ENCODE results near the gene RBM39. TPM values are rescaled to one million over a fixed set of nuclear protein-coding genes. Genes with fewer than 3 reads are reported as not detected.

The RBM39 gene
- total and polyA plus RNA-seq, 10 of the 15 experiments (the other 5 are each of a cell fraction or from before 2014, with no cell fraction given), result 135 to 280 (median 217) TPM

DNA sequence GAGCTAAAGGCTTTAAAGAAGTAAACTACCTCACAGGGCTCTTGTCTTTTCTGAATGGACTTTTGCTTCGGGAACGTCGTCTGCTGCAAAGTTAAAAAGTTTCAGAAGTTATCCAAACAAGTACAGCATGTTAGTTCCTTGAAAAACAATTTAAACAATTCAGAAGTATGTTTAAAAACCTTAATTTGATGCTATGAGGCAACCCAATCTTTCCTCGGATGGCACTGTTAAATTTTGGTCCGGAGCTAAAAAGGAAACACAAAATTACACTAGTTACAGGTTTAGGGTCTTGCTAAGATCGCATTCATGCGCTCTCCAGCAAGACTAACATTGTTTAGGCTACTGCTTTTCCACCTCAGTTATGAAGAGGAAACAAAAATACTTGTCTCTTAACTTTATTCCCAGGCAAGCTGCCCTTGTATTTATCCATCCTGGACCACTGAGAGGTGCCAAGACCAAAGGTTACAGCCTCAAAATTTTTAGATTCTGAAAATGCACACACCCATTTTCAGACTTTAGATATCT is 12.7 kb downstream of the RBM39 start:
- CTCF ChIA-PET, result interaction anchor here (1.9 kb wide), 1 partner anchor 10 kb away, joined by 9 read pairs; no protein-coding TSS in a partner anchor
- no peak overlapping the region for H3K9ac ChIP-seq (ENCODE audit: control insufficient read depth, insufficient read depth, low read length)
- H3K4me3 ChIP-seq, result no peak overlapping the region
- POLR2A ChIA-PET, result interaction anchor here (0.6 to 2.8 kb wide), 3 partner anchors 10 to 63 kb away, joined by 3 to 15 read pairs (median 12); partner anchors contain the start of gene RBM39
- DNase-seq (ENCODE audit: low read depth, low spot score) (no peak), ATAC-seq (no peak), FAIRE-seq (no peak)
- H3K27me3 ChIP-seq (replicated peaks in 1 of 2; ENCODE audit: control insufficient read depth in 2 of 2, insufficient read depth in 2 of 2, low read length in 1 of 2), result no peaks in the 10 kb centered on the region
- no TSS peak for BruUV-seq (replicated peaks)
- no peak overlapping the region for H3K4me2 ChIP-seq (ENCODE audit: control insufficient read depth, insufficient read depth)
- RAD21 ChIA-PET (ENCODE audit: unreplicated experiment), result no interaction called here
- in situ Hi-C loops (cut with MboI) (no loop called here), intact Hi-C loops (cut with micrococcal nuclease; ENCODE audit: unreplicated experiment) (no loop called here)
- H4K20me1 ChIP-seq (ENCODE audit: control insufficient read depth, insufficient read depth), result peaks cover 22% of the 10 kb centered on the region
- no peak overlapping the region for H2AFZ ChIP-seq (ENCODE audit: control insufficient read depth, low read depth, low read length)
- no peak overlapping the region for H3K27ac ChIP-seq (ENCODE audit: control insufficient read depth, insufficient read depth)
- WGBS (ENCODE audit: insufficient coverage, insufficient replicate concordance, low lambda C conversion rate, missing lambda C conversion rate), result 97% methylated on average over 7 of the region's 7 CpGs
- H3K79me2 ChIP-seq (ENCODE audit: control insufficient read depth, insufficient read depth, low read length), result peaks cover 74% of the 10 kb centered on the region
- SMC1A ChIA-PET (ENCODE audit: uncharacterized antibody, unreplicated experiment), result interaction anchor here (1.0 to 2.0 kb wide), 3 partner anchors 10 to 40 kb away, joined by 3 to 8 read pairs (median 7); no protein-coding TSS in a partner anchor
- no peaks in the 10 kb centered on the region for H3K4me1 ChIP-seq (ENCODE audit: control insufficient read depth, insufficient read depth, low read length)
- peaks cover 13 to 40% of the 10 kb centered on the region in 2 experiments for H3K36me3 ChIP-seq (ENCODE audit: control insufficient read depth in 2 of 2, insufficient read depth in 2 of 2, low read length in 1 of 2)
- H3K9me3 ChIP-seq (replicated peaks; ENCODE audit: control insufficient read depth, insufficient read depth, low read length), result no peaks in the 10 kb centered on the region
- TF ChIP-seq PAX8 (IDR thresholded peaks at IDR 0.05) (no peak), POLR2AphosphoS5 (IDR thresholded peaks at IDR 0.05; ENCODE audit: low read length) (peak; percentile 63)

- H3K79me2 ChIP-seq (ENCODE audit: control insufficient read depth, insufficient read depth, low read length), result peaks cover 56% of the 10 kb centered on the region
- POLR2A ChIA-PET, result interaction anchor here (0.6 to 2.8 kb wide), 4 partner anchors 8 to 22 kb away, joined by 3 to 15 read pairs (median 4); no protein-coding TSS in a partner anchor
- H3K27ac ChIP-seq (ENCODE audit: control insufficient read depth, insufficient read depth), result no peak overlapping the region
- FAIRE-seq (no peak), ATAC-seq (no peak), DNase-seq (ENCODE audit: low read depth, low spot score) (no peak)
- SMC1A ChIA-PET (ENCODE audit: uncharacterized antibody, unreplicated experiment), result interaction anchor here (0.6 to 1.1 kb wide), 3 partner anchors 19 to 126 kb away, joined by 3 read pairs; no protein-coding TSS in a partner anchor
- RAD21 ChIA-PET (ENCODE audit: unreplicated experiment), result no interaction called here
- peaks cover 20 to 42% of the 10 kb centered on the region in 2 experiments for H3K36me3 ChIP-seq (ENCODE audit: control insufficient read depth in 2 of 2, insufficient read depth in 2 of 2, low read length in 1 of 2)
- CTCF ChIA-PET, result interaction anchor here (0.5 to 1.9 kb wide), 3 partner anchors 12 to 249 kb away, joined by 3 to 9 read pairs (median 5); partner anchors contain the start of gene RBM39
- peaks cover 21% of the 10 kb centered on the region; the same call in 1 of the 2 replicates for H4K20me1 ChIP-seq (ENCODE audit: control insufficient read depth, insufficient read depth)
- no peaks in the 10 kb centered on the region for H3K4me1 ChIP-seq (ENCODE audit: control insufficient read depth, insufficient read depth, low read length)
- no peak overlapping the region for H3K9ac ChIP-seq (ENCODE audit: control insufficient read depth, insufficient read depth, low read length)
- WGBS (ENCODE audit: insufficient coverage, insufficient replicate concordance, low lambda C conversion rate, missing lambda C conversion rate), result 96% methylated on average over 19 of the region's 20 CpGs
- H3K9me3 ChIP-seq (replicated peaks; ENCODE audit: control insufficient read depth, insufficient read depth, low read length), result no peaks in the 10 kb centered on the region
- H2AFZ ChIP-seq (ENCODE audit: control insufficient read depth, low read depth, low read length), result no peak overlapping the region
- in situ Hi-C loops (cut with MboI) (no loop called here), intact Hi-C loops (cut with micrococcal nuclease; ENCODE audit: unreplicated experiment) (no loop called here)
- H3K4me2 ChIP-seq (ENCODE audit: control insufficient read depth, insufficient read depth), result no peak overlapping the region
- no peaks in the 10 kb centered on the region for H3K27me3 ChIP-seq (replicated peaks in 1 of 2; ENCODE audit: control insufficient read depth in 2 of 2, insufficient read depth in 2 of 2, low read length in 1 of 2)
- H3K4me3 ChIP-seq, result no peak overlapping the region
- TF ChIP-seq ZNF622 (IDR thresholded peaks at IDR 0.05) (no peak), ZNF384 (IDR thresholded peaks at IDR 0.05; ENCODE audit: borderline replicate concordance, low read depth, low read length) (no peak), DPF2 (IDR thresholded peaks at IDR 0.05) (no peak), POLR2A (IDR thresholded peaks at IDR 0.05; ENCODE audit: low read depth, low read length) (peak; percentile 43; the same call in 1 of the 2 replicates), SPI1 (IDR thresholded peaks at IDR 0.05; ENCODE audit: borderline replicate concordance, insufficient read depth, low read depth, low read length) (peak; percentile 12; the same call in 1 of the 2 replicates), HDAC2 (IDR thresholded peaks at IDR 0.05) (no peak)
- BruUV-seq (replicated peaks), result no TSS peak
These were observed 15.0 kb downstream of the RBM39 start for GRCh38 chr20:35726842-35727711.

All from GM12878 (cell line).